ENCODE measurements around the gene TRIM16.
"Not testable (repeated sequence)": the region's sequence is repeated elsewhere in the genome, so short reads cannot be mapped to it uniquely, and the experiment has no call there.

- TF ChIP-seq, protein P1, sequence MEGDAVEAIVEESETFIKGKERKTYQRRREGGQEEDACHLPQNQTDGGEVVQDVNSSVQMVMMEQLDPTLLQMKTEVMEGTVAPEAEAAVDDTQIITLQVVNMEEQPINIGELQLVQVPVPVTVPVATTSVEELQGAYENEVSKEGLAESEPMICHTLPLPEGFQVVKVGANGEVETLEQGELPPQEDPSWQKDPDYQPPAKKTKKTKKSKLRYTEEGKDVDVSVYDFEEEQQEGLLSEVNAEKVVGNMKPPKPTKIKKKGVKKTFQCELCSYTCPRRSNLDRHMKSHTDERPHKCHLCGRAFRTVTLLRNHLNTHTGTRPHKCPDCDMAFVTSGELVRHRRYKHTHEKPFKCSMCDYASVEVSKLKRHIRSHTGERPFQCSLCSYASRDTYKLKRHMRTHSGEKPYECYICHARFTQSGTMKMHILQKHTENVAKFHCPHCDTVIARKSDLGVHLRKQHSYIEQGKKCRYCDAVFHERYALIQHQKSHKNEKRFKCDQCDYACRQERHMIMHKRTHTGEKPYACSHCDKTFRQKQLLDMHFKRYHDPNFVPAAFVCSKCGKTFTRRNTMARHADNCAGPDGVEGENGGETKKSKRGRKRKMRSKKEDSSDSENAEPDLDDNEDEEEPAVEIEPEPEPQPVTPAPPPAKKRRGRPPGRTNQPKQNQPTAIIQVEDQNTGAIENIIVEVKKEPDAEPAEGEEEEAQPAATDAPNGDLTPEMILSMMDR (conservative IDR thresholded peaks at IDR 0.05) = not testable (repeated sequence)
- TF ChIP-seq EZH2 (IDR thresholded peaks at IDR 0.05; ENCODE audit: low read depth) = not testable (repeated sequence)
Observed at GRCh38 chr17:15731900-15732299, 47.8 kb upstream of the TRIM16 start, which contains the start of gene TBC1D26.

Measured in PC-9 (cell line).